Measurements from ENCODE around the gene ETFDH.
A peak's percentile ranks its signal among the peaks of the same experiment; 100 is the strongest.
"Not testable (repeated sequence)": the region's sequence is repeated elsewhere in the genome, so short reads cannot be mapped to it uniquely, and the experiment has no call there.

Gene ETFDH

GRCh38 chr4:158678767-158679166, 6.7 kb downstream of the ETFDH start:
- DNase-seq (ENCODE audit: low spot score): no peak

- no peak for DNase-seq (ENCODE audit: low spot score)
Measured at GRCh38 chr4:158681629-158682028, 9.5 kb downstream of the ETFDH start.

GRCh38 chr4:158682066-158682465, 10.0 kb downstream of the ETFDH start:
- DNase-seq (ENCODE audit: low spot score): no peak

DNA sequence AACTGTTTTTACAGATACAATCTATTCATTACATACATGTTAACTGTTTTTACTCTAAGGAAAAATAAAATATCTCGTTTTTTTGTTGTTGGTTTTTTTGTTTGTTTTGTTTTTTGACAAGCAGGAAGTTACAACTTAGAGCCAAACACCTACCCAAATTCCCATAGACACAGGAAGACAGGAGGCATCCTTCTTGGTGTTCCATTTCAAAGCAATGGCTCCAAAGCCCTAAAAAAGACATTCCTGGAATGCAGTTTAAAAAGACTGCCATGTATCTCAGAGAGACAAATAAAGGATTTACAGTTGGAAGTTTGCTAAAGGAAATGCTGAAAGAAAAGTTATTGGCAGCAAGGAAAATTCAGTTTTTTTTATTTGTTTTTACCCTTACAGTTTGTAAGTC, 16.7 kb downstream of the ETFDH start:
- DNase-seq (ENCODE audit: low spot score): no peak

- DNase-seq (ENCODE audit: low spot score): no peak
Measured at GRCh38 chr4:158704274-158704673, 32.2 kb downstream of the ETFDH start.

DNA sequence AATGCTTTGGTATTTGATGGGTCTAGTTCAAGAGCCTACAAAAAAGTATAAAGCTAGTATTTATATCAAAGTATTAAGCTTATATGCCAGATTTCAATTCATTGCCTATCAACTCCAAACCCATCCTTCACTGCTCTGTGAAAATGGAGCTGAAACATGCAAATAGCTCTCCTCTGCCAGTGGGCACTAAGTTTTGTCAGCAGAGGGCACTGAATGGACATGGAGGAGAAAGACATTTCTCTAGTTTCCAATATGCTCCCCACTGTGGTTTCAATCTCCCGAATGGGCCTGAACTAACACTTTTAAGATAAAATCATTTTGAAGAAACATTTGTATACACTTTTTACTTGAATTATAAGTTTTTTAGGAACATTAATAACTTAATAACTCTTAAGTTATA, 38.7 kb downstream of the ETFDH start:
- no peak for DNase-seq (ENCODE audit: low spot score)

GRCh38 chr4:158712622-158713021, 40.5 kb downstream of the ETFDH start:
- DNase-seq (ENCODE audit: low spot score): not testable (repeated sequence)

DNA sequence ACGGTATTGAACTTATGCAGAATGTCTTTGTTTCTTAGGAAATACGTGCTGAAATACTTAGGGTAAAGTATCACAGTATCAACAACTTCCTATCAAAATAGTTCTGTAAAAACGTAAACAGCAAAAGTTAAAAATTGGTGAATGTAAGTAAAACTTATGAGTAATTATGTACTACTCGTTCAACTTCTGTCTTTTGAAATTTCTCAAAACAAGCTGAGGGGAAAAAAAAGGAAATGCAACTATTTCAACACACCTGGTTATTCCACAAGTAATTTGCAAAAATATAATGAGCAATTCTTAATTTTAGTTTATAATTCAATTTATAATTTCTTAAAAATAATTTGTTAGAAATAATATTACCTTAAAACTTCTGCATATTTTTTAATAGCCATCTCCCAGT, 42.8 kb downstream of the ETFDH start:
- no peak for DNase-seq (ENCODE audit: low spot score)

DNA sequence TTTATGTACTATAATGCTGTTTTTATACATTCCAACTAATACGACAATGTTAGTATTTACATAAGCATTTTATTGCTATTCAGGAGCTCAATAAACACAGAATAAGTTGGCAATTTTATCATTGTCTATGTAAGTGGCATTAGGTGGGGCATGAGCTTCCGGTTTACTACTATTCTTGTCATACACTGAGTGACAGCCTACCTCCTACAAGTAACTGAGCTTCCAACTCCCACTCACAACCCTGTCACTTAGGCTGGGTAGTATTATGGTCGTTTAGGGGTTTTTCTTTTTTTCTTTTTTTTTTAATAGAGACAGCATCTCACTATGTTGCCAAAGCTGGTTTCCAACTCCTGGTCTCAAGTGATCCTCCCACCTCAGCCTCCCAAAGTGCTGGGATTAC, 43.7 kb downstream of the ETFDH start:
- DNase-seq (ENCODE audit: low spot score): no peak

- DNase-seq (ENCODE audit: low spot score): no peak
Measured at GRCh38 chr4:158721680-158722079, 49.6 kb downstream of the ETFDH start.

GRCh38 chr4:158722291-158722916, 50.3 kb downstream of the ETFDH start:
- DNase-seq (ENCODE audit: low spot score): peak; percentile 40

DNA sequence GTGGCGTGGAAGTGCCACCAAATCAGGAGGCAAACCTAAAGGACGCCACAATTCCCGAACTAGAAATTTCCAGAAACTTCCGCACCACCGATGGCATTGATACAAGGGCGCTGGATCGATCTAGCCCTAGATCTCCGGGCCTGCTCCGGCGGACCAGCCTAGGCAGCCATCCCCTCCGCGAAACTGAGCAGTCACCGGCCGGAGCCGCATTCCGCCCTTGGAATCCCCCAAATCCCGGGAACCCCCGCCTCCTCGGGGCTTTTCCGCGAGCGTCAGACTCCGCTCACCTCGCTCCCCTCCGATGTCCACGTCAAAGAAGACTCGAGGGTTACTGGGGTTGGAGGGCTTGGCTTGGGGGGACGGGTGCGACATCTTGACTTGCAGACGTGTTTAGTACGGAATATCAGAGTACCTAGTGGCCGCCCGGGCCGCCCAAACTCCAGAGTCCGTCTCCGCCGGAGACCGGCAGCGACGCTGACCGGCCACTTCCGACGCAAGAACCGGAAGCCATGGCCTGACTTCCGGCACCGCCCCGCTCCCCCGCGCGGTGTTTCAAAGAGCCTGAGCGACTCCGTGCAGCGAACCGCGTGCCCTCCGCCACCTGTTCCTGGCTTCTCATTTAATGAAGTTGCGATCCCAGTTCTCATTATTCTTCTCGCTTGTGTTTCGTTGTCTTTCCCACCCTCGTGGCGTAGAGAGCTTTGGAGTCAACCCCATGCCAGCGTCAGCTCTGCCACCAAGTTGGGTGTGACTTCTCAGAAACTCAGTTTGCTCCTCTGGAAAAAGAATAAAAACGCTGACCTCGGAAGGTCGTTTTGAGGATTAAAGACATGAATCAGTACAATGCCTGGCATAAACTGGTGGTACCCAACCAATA, 51.1 kb downstream of the ETFDH start, which contains the start of gene PPID:
Gene PPID (minus strand): TSS at position 480 of the 877 bp plus-strand sequence. CDS start 108 bp downstream, at position 372.
- DNase-seq (ENCODE audit: low spot score): peak; percentile 80

- DNase-seq (ENCODE audit: low spot score): no peak
Measured at GRCh38 chr4:158724637-158725036, 52.5 kb downstream of the ETFDH start.

DNA sequence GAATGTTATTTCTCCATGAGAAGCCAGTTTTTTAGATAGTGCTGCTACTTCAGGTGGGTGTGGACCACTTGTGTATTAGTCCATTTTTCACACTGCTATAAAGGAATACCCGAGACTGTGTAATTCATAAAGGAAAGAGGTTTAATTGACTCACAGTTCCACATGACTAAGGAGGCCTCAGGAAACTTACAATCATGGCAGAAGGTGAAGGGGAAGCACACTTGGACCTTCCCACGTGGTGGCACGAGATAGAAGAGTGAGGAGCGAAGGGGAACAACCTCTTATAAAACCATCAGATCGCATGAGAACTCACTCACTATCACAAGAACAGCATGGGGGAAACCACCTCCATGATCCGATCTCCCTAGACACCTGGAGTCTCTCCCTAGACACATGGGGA, 54.5 kb downstream of the ETFDH start:
- DNase-seq (ENCODE audit: low spot score): no peak

DNA sequence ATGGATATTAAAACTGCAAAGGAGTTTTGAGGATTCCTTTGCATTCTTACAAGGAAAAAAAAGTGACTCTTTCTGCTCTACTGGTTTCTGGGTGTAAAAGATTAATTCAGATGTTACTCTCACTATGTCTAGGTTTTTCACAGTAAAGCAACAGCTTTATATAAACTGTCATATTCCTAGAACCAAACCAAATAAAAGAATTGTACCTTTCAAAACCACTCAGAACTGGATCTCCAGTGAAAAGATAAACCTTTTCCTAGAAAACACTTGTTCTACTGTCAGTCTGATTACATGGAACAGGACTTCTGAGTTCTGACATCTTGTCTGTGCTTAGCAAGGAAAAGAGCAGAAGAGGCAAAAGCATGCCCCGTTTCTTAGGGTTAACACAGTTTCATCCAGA, 56.1 kb downstream of the ETFDH start:
- DNase-seq (ENCODE audit: low spot score): no peak

GRCh38 chr4:158729716-158730559, 57.8 kb downstream of the ETFDH start:
- peak; percentile 63 for DNase-seq (ENCODE audit: low spot score)

- no peak for DNase-seq (ENCODE audit: low spot score)
Measured at GRCh38 chr4:158738866-158739265, 66.8 kb downstream of the ETFDH start.

- DNase-seq (ENCODE audit: low spot score): no peak
Measured at GRCh38 chr4:158739600-158739999, 67.5 kb downstream of the ETFDH start.

GRCh38 chr4:158741326-158742021, 69.4 kb downstream of the ETFDH start:
- DNase-seq (ENCODE audit: low spot score): no peak

DNA sequence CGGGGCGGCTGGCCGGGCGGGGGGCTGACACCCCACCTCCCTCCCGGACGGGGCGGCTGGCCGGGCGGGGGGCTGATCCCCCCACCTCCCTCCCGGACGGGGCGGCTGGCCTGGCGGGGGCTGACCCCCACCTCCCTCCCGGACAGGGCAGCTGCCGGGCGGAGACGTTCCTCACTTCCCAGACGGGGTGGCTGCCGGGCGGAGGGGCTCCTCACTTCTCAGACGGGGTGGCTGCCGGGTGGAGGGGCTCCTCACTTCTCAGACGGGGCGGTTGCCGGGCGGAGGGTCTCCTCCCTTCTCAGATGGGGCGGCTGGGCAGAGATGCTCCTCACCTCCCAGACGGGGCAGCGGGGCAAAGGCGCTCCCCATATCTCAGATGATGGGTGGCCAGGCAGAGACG, 74.4 kb downstream of the ETFDH start:
- not testable (repeated sequence) for DNase-seq (ENCODE audit: low spot score)

DNA sequence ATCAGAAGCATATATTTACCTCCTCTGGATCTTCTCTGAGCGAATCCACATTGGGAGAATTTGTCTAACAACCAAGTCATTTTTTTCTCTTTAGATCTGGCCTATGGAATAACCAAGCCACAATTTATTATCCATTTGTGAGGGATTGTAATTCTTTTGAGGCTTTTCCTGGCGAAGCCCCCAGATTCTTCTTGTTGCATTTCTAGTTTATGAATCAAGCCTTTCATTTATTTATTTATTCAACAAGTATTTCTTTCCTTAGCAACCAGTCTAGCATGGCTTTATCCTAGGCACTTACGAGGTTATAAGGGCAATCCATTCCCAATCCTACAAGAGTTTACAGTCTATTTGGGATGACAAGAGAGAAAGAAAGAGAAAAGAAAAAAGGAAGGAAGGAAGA, 78.3 kb downstream of the ETFDH start:
- no peak for DNase-seq (ENCODE audit: low spot score)
